HPDE6-E6E7 (cell line): Measurements from ENCODE around the gene CTSE.
"Not testable (repeated sequence)": the region's sequence is repeated elsewhere in the genome, so short reads cannot be mapped to it uniquely, and the experiment has no call there.

Experiments
- DNase-seq: peaks from one replicate; pipeline ENCODE4 v3.0.0; 2011; ENCODE audit warnings: missing footprints; ENCODE audit errors: extremely low spot score

The CTSE gene

GRCh38 chr1:206023695-206024094, at the start of gene CTSE:
CTSE (minus strand) TSS chr1:206023895; CDS start chr1:206023791, 104 bp downstream.
- no peak for DNase-seq

- DNase-seq: no peak
Observed at GRCh38 chr1:206070627-206071304, 47.1 kb upstream of the CTSE start.

- no peak for DNase-seq
Observed at GRCh38 chr1:206068314-206068713, 44.6 kb upstream of the CTSE start.

DNA sequence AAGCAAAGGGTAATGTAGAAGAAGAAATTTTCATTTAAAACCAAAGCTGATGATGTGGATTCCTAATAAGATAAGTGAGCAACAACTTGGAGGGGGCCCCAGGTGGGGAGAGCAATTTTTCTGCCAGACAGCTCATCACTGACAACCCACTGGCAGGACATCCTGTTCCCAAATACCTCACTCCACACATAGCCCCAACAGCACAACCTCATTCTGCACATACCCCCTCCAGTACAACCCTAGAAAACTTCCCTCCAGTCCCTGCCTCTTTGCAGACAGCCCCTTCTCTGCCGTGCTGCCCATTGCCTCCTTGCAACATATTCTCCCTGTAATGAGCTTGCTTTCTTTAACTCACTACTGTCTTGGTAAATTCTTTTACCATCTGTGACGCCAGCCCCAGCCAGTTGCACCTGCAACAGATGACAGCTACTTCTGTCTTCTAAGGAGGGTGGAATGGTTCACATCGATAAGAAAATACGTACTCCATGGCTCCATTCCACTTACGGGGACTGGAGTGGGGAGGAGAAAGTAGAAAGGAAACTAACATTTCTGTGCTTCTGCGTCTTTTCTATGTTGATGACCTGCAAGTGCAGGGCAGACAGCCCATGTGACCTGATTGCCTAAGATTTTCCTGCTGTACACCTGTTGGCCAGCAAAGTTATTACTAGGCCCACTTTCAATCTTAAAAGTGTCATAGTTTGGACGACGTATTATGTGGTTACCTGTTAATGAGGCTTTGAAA, 44.0 kb upstream of the CTSE start:
- no peak for DNase-seq

GRCh38 chr1:206066479-206067171, 42.9 kb upstream of the CTSE start:
- DNase-seq: no peak

GRCh38 chr1:206065547-206066145, 42.0 kb upstream of the CTSE start:
- no peak for DNase-seq

DNA sequence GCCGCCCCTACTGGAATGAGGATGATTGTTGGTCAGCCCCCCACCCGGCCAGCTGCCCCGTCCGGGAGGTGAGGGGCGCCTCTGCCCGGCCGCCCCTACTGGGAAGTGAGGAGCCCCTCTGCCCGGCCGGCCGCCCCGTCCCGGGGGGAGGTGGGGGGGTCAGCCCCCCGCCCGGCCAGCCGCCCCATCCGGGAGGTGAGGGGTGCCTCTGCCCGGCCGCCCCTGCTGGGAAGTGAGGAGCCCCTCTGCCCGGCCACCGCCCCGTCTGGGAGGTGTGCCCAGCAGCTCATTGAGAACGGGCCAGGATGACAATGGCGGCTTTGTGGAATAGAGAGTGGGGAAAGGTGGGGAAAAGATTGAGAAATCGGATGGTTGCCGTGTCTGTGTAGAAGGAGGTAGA, 40.8 kb upstream of the CTSE start:
- DNase-seq: not testable (repeated sequence)

GRCh38 chr1:206064001-206064400, 40.3 kb upstream of the CTSE start:
- DNase-seq: not testable (repeated sequence)

- no peak for DNase-seq
Observed at GRCh38 chr1:206062464-206062863, 38.8 kb upstream of the CTSE start.

GRCh38 chr1:206060844-206061243, 37.1 kb upstream of the CTSE start:
- DNase-seq: no peak

- no peak for DNase-seq
Observed at GRCh38 chr1:206059355-206059915, 35.7 kb upstream of the CTSE start.

DNA sequence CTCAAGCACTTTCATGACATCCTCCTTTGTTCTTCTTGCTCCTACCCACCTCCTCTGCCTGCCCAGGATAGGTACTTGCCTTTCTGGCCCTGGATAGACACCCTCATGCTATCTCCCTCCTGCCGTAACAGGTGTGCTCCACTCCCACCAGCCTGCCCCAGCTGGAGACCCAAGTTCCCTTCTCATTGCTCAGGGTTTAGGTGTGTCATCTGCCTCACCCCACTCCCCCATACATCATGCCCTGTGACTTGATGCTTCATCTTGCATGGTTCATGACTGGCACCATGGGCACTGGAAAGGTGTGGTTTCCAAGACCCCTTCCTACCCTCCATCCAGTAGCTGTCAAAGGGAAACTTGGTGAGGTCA, 35.2 kb upstream of the CTSE start:
- no peak for DNase-seq

DNA sequence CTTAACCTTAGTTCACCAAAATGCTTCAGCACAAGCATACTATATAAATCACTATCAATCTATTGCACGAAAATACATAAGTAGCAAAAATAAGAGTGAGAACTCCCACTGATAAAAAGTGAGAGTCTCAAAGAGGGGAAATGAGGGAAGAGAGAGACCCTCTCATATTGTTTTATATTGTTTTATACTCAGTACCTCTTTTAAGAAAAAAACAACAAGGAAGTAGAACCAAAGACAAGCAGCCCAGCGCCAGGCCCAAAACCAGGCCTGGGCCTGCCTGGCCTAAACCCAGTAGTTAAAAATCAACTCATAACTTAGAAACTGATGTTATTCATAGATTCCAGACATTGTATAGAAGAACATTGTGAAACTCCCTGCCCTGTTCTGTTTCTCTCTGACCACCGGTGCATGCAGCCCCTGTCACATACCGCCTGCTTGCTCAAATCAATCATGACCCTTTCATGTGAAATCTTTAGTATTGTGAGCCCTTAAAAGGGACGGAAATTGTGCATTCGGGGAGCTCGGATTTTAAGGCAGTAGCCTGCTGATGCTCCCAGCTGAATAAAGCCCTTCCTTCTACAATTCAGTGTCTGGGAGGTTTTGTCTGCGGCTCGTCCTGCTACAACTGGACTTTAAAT, 34.7 kb upstream of the CTSE start:
- DNase-seq: not testable (repeated sequence)

DNA sequence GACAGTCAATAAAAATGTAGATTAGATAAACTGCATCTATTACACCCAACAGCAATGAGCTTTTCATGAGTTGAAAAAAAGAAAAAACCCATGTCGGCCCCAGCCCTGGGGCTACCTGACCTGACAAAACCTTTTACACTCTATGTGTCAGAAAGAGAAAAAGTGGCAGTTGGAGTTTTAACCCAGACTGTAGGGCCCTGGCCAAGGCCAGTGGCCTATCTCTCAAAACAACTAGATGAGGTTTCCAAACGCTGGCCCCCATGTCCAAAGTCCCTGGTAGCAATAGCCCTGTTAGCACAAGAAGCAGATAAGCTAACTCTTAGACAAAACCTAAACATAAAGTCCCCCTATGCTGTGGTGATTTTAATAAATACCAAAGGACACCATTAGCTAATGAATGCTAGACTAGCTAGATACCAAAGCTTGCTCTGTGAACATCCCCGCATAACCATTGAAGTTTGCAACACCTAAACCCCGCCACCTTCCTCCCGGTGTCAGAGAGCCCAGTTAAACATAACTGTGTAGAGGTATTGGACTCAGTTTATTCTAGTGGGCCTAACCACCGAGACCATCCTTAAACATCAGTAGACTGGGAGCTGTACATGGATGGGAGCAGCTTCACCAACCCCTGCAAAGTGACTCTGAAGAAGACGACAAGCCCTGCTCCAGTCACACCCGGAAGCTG, 32.1 kb upstream of the CTSE start:
- DNase-seq: not testable (repeated sequence)

DNA sequence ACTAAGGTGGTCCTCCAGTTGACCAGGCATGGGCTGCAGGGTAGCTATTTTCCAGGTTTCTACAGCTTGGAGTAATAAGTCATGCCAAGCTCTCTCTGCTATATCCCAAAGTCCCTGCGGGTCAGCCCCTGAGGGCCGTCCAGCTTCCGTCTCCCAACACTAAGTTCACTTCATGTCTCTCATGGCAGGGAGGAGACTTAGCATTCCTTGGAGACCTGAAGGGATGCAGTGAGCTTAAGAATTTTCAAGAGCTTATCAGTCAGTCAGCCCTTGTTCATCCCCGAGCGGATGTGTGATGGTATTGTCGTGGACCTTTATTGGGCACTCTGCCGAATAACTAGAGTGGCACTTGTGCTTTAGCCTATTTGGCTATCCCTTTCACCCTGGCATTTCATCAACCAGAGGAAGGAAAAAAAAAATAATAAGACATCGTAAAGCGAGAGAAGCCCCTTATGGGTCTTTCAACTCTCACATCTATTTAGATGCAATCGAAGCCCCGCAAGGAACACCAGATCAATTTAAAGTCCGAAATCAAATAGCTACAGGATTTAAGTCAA, 31.5 kb upstream of the CTSE start:
- not testable (repeated sequence) for DNase-seq

- not testable (repeated sequence) for DNase-seq
Observed at GRCh38 chr1:206053616-206054015, 29.9 kb upstream of the CTSE start.

- DNase-seq: not testable (repeated sequence)
Observed at GRCh38 chr1:206052919-206053610, 29.4 kb upstream of the CTSE start, which contains the start of gene RHEX. RHEX (plus strand) TSS chr1:206053173; CDS start chr1:206097829, 44,656 bp downstream.

- not testable (repeated sequence) for DNase-seq
Observed at GRCh38 chr1:206052231-206052865, 28.7 kb upstream of the CTSE start.

DNA sequence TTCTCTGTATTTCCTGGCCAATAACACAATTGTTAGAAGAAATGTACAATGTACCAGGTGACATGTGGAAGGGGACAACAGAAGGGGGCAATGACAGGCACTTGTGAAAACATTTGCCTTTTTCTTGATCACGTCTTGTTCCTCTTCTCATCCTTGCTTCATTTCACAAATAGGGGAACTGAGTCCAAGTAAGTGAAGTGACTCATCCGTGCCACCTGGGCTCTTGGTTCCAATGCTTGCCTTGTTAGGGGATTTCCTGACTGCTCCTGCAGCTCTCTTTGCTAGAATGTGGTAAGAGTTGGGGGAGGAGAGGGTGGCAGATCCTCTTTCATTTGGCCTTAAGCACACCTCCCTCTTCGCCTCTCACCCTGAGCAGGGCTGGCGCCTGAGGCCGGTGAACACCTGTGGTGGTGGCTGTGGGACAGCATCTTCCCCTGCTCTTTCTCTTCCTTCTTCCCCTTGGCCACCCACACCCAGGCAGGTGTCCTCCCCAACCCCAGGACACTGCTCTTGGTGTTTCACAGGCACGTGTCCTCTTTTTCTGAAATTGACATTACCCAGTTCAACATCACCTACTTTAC, 27.1 kb upstream of the CTSE start:
- no peak for DNase-seq
